Transverse colon (tissue), 4 donors: Measurements from ENCODE around the gene CD3D. TPM values are rescaled to one million over a fixed set of nuclear protein-coding genes. Genes with fewer than 3 reads are reported as not detected.

Experiments used
- DNase-seq: peaks from one replicate; pipeline ENCODE4 v3.0.0-alpha.2; 2019
- H3K27ac ChIP-seq, 4 donors: fragments of 200-600 bp; sonication (generic); 2 replicates each; pipeline ENCODE4 v1.5.1; 2016 to 2018; ENCODE audit warnings: inconsistent platforms in 4 of 4
- H3K27me3 ChIP-seq: fragments of 200-600 bp; sonication (generic); 2 replicates; pipeline ENCODE4 v1.5.1; 2017; ENCODE audit warnings: inconsistent platforms
- H3K36me3 ChIP-seq, 4 donors: fragments of 200-600 bp; sonication (generic); 2 replicates each; pipeline ENCODE4 v1.5.1; 2017 to 2019; ENCODE audit warnings: inconsistent platforms in 4 of 4
- H3K4me1 ChIP-seq, 4 donors: fragments of 200-600 bp; sonication (generic); 2 replicates each; pipeline ENCODE4 v1.5.1; 2017 to 2020; ENCODE audit warnings: inconsistent platforms in 4 of 4
- H3K4me3 ChIP-seq, 4 donors: fragments of 200-600 bp; sonication (generic); 1 replicate in 1 of 4; 2 replicates in 3 of 4; pipeline versions ENCODE4 v1.5.1 to v1.6.1; 2017 to 2019; ENCODE audit warnings: inconsistent platforms in 4 of 4
- H3K9me3 ChIP-seq, 2 donors: fragments of 200-600 bp; sonication (generic); 2 replicates each; pipeline ENCODE4 v1.5.1; 2017 to 2019; ENCODE audit warnings: inconsistent platforms in 2 of 2
- EP300 ChIP-seq: sonication (generic); formaldehyde crosslinking; IDR thresholded peaks from one replicate; pipeline ENCODE4 v1.6.1; 2017; ENCODE audit warnings: antibody characterized with exemption, low read depth
- POLR2A ChIP-seq: fragments of 450-650 bp; IDR thresholded peaks from one replicate; pipeline ENCODE4 v1.6.1; 2016; ENCODE audit warnings: antibody characterized with exemption, mild to moderate bottlenecking, moderate library complexity
- POLR2AphosphoS5 ChIP-seq, 3 donors: sonication (generic); formaldehyde crosslinking; IDR thresholded peaks; one replicate each; pipeline ENCODE4 v1.6.1; 2016; ENCODE audit warnings: antibody characterized with exemption in 3 of 3
- WGBS, 2 donors: methylation state at CpG; one replicate each; pipeline ENCODE4 v1.1.5; 2018; ENCODE audit warnings: low coverage in 1 of 2; 5-methylcytosine and 5-hydroxymethylcytosine counted together
- in situ Hi-C, 4 donors: fragments of 200-750 bp; cut with MboI; loops; one replicate each; pipeline versions ENCODE4 v1.15.0 to v1.15.1; 2017; ENCODE audit warnings: low sequenced_read_pairs in 3 of 4, low pct_ligation_motif_present in 1 of 4, low pct_unique_long_range_greater_than_20kb in 1 of 4
- intact Hi-C: fragments of 100-400 bp; cut with DNase I; formaldehyde crosslinking; loops from one replicate; pipeline ENCODE4 v1.15.1; 2023; ENCODE audit warnings: low total_unique reads
- total RNA-seq, 4 donors: library from RNA; depleted of rRNA; stranded (reverse); fragments of >200 nt; gene quantifications; one replicate each; pipeline ENCODE4 v1.1.0, GENCODE V29; 2016
- TF ChIP-seq, protein P1 (sequence below), 5 experiments: fragments of 200-600 bp in 3 of 5; fragments of 450-650 bp in 2 of 5; sonication (generic) in 3 of 5; IDR thresholded peaks; 1 replicate in 2 of 5; 2 replicates in 3 of 5; pipeline ENCODE4 v1.5.1; 2016 to 2017; ENCODE audit warnings: antibody characterized with exemption in 5 of 5, inconsistent platforms in 3 of 5, mild to moderate bottlenecking in 2 of 5, moderate library complexity in 1 of 5

The CD3D gene
- total RNA-seq, 4 donors from 2014 or later, result 3.5 to 19.2 (median 15.3) TPM; not detected in 1

DNA sequence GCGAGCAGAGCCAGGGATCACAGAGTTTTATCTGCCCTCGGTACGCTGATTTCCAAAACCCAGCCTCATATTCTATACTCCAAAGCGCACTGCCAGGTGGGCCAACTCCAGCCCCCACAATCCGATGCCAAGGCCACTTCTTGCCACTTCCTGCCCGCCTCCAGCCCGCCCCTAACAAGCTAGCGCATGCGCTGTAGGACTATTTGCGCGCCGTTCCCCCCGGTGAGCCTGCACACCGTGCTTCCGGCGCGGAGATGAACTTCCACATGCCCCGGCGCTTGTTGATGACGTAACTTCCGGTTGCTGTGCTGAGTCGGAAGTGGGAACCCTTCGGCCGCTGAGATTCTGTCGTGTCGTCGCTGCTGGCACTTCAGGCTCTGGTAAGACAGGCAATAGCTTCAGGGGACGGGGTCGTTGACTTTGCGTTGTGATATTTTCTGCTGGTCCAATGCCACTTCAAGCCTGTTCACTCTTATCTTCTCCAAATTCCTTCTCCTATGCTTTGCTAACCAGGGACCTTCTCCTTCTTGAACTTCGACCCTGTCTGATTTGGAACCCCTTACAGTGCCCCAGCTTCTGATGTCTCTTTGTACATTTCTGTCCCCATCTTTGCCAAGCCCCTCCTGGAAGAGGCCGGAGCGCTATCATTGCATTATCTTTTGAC lies 16.9 kb upstream of the CD3D start, which contains the start of gene UBE4A:
TSS of gene UBE4A (plus strand) at position 306 of the 664 bp plus-strand sequence. CDS start 5,481 bp downstream, outside the sequence.
- peaks cover 6 to 17% (median 12%) of the 10 kb centered on the region in 4 donors for H3K4me1 ChIP-seq
- WGBS, 2 donors, result 6 to 14% methylated on average over 10 to 33 of the region's 33 CpGs
- no peaks in the 10 kb centered on the region for H3K36me3 ChIP-seq
- in situ Hi-C loops, result loop anchor here in 3 of 4 donors (5.0 to 25.0 kb wide), 4 partner anchors 65 to 215 kb away; partner anchors contain the start of gene SCN2B (in 2 of the 3)
- H3K9me3 ChIP-seq, result no peaks in the 10 kb centered on the region
- peak within 1 kb of the TSS; percentile 59 to 93 (median 70) for H3K4me3 ChIP-seq
- DNase-seq, result peak; percentile 97
- TF ChIP-seq, protein P1, sequence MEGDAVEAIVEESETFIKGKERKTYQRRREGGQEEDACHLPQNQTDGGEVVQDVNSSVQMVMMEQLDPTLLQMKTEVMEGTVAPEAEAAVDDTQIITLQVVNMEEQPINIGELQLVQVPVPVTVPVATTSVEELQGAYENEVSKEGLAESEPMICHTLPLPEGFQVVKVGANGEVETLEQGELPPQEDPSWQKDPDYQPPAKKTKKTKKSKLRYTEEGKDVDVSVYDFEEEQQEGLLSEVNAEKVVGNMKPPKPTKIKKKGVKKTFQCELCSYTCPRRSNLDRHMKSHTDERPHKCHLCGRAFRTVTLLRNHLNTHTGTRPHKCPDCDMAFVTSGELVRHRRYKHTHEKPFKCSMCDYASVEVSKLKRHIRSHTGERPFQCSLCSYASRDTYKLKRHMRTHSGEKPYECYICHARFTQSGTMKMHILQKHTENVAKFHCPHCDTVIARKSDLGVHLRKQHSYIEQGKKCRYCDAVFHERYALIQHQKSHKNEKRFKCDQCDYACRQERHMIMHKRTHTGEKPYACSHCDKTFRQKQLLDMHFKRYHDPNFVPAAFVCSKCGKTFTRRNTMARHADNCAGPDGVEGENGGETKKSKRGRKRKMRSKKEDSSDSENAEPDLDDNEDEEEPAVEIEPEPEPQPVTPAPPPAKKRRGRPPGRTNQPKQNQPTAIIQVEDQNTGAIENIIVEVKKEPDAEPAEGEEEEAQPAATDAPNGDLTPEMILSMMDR (IDR thresholded peaks at IDR 0.05), result no peak
- TF ChIP-seq POLR2AphosphoS5 (IDR thresholded peaks at IDR 0.05), result peak; percentile 69 to 86 (median 83)
- peak; percentile 73 for TF ChIP-seq POLR2A
- peak within 1 kb of the TSS; percentile 52 to 85 (median 75) for H3K27ac ChIP-seq
- no peaks in the 10 kb centered on the region for H3K27me3 ChIP-seq
- intact Hi-C loops, result no loop called here

DNA sequence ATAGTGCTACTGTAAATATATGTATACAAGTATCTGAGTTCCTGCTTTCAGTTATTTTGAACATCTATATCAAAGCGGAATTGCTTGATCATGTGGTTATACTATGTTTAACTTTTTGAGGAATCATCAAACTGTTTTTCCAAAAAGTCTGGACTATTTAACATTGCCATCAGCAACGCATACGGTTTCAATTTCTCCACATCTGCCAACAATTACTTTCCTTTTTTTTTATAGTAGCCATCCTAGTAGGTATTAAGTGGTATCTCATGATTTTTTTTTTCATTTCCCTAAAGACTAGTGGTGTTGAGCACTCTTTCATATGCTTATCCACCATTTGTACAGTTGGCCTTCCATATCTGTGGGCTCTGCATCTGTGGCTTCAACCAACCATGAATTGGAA lies 15.6 kb upstream of the CD3D start:
- in situ Hi-C loops, result loop anchor here in 3 of 4 donors (5.0 to 25.0 kb wide), 4 partner anchors 63 to 213 kb away; partner anchors contain the start of gene SCN2B (in 2 of the 3)
- Histone ChIP-seq H3K36me3 (no peaks in the 10 kb centered on the region), H3K27me3 (no peaks in the 10 kb centered on the region), H3K4me3 (no peak overlapping the region), H3K27ac (no peak overlapping the region), H3K9me3 (no peaks in the 10 kb centered on the region), H3K4me1 (peaks cover 6 to 17% (median 12%) of the 10 kb centered on the region in 4 donors)
- no peak for DNase-seq
- intact Hi-C loops, result no loop called here
- 47 to 58% methylated on average over 3 of the region's 3 CpGs for WGBS, 2 donors
- TF ChIP-seq, protein P1 (IDR thresholded peaks at IDR 0.05), result no peak
- no peak for TF ChIP-seq EP300
- no peak for TF ChIP-seq POLR2A
- TF ChIP-seq POLR2AphosphoS5 (IDR thresholded peaks at IDR 0.05), result no peak

DNA sequence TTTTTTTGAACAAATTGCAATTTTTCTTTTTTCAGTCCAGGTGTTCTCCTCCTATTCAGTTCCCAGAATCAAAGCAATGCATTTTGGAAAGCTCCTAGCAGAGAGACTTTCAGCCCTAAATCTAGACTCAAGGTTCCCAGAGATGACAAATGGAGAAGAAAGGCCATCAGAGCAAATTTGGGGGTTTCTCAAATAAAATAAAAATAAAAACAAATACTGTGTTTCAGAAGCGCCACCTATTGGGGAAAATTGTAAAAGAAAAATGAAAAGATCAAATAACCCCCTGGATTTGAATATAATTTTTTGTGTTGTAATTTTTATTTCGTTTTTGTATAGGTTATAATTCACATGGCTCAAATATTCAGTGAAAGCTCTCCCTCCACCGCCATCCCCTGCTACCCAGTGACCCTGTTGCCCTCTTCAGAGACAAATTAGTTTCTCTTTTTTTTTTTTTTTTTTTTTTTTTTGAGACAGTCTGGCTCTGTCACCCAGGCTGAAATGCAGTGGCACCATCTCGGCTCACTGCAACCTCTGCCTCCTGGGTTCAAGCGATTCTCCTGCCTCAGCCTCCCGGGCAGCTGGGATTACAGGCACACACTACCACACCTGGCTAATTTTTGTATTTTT lies 10.7 kb upstream of the CD3D start:
- Histone ChIP-seq H3K27ac (no peak overlapping the region), H3K9me3 (no peaks in the 10 kb centered on the region), H3K27me3 (peaks cover 30% of the 10 kb centered on the region), H3K36me3 (no peaks in the 10 kb centered on the region), H3K4me3 (no peak overlapping the region), H3K4me1 (no peaks in the 10 kb centered on the region)
- DNase-seq, result no peak
- TF ChIP-seq, protein P1 (IDR thresholded peaks at IDR 0.05), result peak; percentile 50 to 66 (median 61)
- TF ChIP-seq POLR2A, result no peak
- in situ Hi-C loops (loop anchor here in 3 of 4 donors (10.0 to 25.0 kb wide), 3 partner anchors 58 to 208 kb away; partner anchors contain the start of gene SCN2B (in 2 of the 3)), intact Hi-C loops (loop anchor here (5.0 kb wide), 1 partner anchor 156 kb away; no protein-coding TSS in a partner anchor)
- 6 to 18% methylated on average over 3 to 6 of the region's 6 CpGs for WGBS, 2 donors

DNA sequence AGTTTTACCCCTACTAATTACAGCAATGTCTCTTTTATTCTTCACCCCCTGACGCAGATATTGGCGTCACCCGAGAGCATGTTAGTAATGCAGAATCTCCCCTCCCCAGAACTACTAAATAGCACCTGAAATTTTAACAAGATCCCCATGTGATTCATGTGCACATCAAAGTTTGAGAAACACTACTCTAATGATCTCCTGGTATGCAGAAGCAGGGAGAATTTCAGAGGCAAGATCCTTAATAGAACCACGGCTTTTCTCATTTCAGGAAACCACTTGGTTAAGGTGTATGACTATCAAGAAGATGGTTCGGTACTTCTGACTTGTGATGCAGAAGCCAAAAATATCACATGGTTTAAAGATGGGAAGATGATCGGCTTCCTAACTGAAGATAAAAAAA lies 7.0 kb upstream of the CD3D start:
- TF ChIP-seq POLR2AphosphoS5 (IDR thresholded peaks at IDR 0.05) (no peak), POLR2A (no peak), EP300 (no peak)
- TF ChIP-seq, protein P1 (IDR thresholded peaks at IDR 0.05), result no peak
- WGBS, 2 donors, result 72 to 82% methylated on average over 4 to 6 of the region's 6 CpGs
- no peak overlapping the region for H3K4me3 ChIP-seq
- H3K4me1 ChIP-seq, result no peaks in the 10 kb centered on the region
- in situ Hi-C loops (loop anchor here in 2 of 4 donors (5.0 to 10.0 kb wide), 2 partner anchors 52 to 55 kb away; no protein-coding TSS in a partner anchor), intact Hi-C loops (no loop called here)
- peaks cover 49% of the 10 kb centered on the region for H3K27me3 ChIP-seq
- H3K36me3 ChIP-seq, result no peaks in the 10 kb centered on the region
- no peak for DNase-seq
- no peaks in the 10 kb centered on the region for H3K9me3 ChIP-seq
- no peak overlapping the region for H3K27ac ChIP-seq
